RWPE1 (cell line): ENCODE results near the gene HMCES.
A peak's percentile ranks its signal among the peaks of the same experiment; 100 is the strongest.

Source experiments
- CTCF ChIA-PET: fragments of 350-600 bp; sonication (Branson Sonifier 250); formaldehyde crosslinking; extraction: SDS; loops from one replicate; lab custom pipeline; 2021; lab: Yijun Ruan, JAX
- POLR2A ChIA-PET: fragments of 400-600 bp; formaldehyde crosslinking; extraction: SDS; loops from one replicate; lab custom pipeline; 2020; ENCODE audit warnings: antibody characterized with exemption; ENCODE audit not compliant: low non-redundant PET; lab: Yijun Ruan, JAX
- DNase-seq: peaks from one replicate; pipeline ENCODE4 v3.0.0; 2012; ENCODE audit warnings: low spot score
- H3K27ac ChIP-seq: fragments of 450-650 bp; 2 replicates; pipeline ENCODE4 v1.5.1; 2017
- TF ChIP-seq, protein P1 (sequence below): fragments of 450-650 bp; conservative IDR thresholded peaks from 2 replicates; pipeline ENCODE4 v1.5.1; 2017; ENCODE audit warnings: low read depth, mild to moderate bottlenecking

HMCES gene

DNA sequence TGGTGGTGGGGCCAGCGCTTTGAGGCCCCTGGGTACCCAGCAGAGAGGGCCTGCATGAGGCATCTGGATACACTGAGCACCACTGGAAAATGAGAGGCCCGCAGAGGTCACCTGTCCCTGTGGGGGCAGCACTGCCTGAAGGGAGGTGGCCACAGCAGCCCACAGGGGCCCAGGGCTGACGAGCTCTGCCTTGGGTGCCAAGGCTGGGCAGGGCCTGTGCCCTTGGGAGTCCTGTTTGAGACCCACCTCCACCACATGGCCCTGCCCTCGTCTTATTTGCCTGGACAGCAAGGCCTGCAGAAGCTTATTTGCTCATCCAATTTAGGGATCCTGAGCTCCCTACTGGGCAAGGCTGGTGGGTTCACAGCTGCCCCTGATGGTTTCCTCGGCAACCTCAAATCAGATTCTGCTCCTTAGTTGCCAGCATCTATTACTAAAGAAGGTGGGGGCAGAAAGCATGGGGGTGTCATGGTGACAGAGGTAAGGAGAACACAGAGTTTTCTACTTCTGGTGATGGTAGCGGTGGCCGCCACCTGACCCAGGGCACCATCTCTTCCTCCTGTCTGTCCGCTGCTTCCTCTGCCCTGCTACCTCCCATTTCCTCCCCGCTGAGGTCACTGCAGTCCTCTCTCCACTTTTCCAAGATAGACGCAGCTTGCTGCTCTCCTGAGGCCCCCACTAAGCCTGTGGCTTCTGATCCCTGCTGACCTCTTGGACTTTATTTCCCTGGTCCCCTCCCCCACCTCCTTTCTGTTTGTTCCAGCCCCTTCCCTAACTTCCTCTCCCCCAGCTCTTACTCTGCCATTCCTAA lies 62.9 kb downstream of the HMCES start:
- TF ChIP-seq, protein P1, sequence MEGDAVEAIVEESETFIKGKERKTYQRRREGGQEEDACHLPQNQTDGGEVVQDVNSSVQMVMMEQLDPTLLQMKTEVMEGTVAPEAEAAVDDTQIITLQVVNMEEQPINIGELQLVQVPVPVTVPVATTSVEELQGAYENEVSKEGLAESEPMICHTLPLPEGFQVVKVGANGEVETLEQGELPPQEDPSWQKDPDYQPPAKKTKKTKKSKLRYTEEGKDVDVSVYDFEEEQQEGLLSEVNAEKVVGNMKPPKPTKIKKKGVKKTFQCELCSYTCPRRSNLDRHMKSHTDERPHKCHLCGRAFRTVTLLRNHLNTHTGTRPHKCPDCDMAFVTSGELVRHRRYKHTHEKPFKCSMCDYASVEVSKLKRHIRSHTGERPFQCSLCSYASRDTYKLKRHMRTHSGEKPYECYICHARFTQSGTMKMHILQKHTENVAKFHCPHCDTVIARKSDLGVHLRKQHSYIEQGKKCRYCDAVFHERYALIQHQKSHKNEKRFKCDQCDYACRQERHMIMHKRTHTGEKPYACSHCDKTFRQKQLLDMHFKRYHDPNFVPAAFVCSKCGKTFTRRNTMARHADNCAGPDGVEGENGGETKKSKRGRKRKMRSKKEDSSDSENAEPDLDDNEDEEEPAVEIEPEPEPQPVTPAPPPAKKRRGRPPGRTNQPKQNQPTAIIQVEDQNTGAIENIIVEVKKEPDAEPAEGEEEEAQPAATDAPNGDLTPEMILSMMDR, result no peak
- ChIA-PET CTCF (no interaction called here), POLR2A (no interaction called here)
- no peak overlapping the region for H3K27ac ChIP-seq
- DNase-seq, result no peak

GRCh38 chr3:129343643-129344360 lies 65.1 kb downstream of the HMCES start:
- DNase-seq, result no peak
- POLR2A ChIA-PET, result no interaction called here
- TF ChIP-seq, protein P1, result peak; percentile 40
- H3K27ac ChIP-seq, result no peak overlapping the region
- CTCF ChIA-PET, result interaction anchor here (0.6 kb wide), 1 partner anchor 31 kb away, joined by 7 read pairs; no protein-coding TSS in a partner anchor

DNA sequence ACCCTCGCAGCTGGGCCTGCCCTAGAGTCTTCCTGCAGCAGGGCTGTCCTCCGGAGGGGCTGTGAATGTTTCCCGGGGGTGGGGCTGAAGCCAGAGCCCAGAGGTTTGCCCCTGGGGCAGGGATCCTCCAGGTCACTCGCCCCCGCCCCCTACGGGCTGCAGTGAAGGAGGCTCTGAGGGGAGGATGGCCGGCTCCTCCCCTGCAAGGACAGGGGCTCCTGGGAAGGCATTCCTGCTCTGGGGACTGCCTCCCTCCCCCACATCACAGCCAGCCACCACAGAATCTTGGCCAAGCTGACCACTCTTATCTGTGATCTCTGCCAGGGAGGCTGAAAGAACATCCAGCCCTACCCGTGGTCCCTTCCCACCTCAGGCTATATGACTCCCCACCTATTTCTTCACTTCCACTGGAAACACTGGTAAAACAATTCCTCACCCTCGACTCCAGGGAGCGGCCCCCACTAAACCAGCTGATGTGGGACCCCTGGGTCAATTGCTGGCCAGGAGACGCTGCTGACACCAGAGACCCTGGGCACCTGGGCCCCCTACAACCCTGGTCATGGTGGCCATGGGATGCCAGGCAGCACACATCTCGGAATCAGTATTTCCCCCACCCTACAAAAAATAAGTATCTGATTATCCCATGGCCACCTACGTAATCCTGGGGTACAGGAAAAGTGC lies 66.0 kb downstream of the HMCES start:
- TF ChIP-seq, protein P1, result no peak
- ChIA-PET CTCF (interaction anchor here (0.6 kb wide), 1 partner anchor 341 kb away, joined by 3 read pairs; no protein-coding TSS in a partner anchor), POLR2A (no interaction called here)
- no peak overlapping the region for H3K27ac ChIP-seq
- no peak for DNase-seq

GRCh38 chr3:129345281-129345680 lies 66.6 kb downstream of the HMCES start:
- ChIA-PET POLR2A (interaction anchor here (0.6 kb wide), 1 partner anchor 308 kb away, joined by 5 read pairs; no protein-coding TSS in a partner anchor), CTCF (interaction anchor here (1.0 kb wide), 1 partner anchor 484 kb away, joined by 4 read pairs; no protein-coding TSS in a partner anchor)
- TF ChIP-seq, protein P1, result no peak
- DNase-seq, result no peak
- no peak overlapping the region for H3K27ac ChIP-seq

- TF ChIP-seq, protein P1, result no peak
- POLR2A ChIA-PET, result no interaction called here
Measured at GRCh38 chr3:129345971-129346370, 67.3 kb downstream of the HMCES start.

More at GRCh38 chr3:129345971-129346370, 67.3 kb downstream of the HMCES start:
- no peak for DNase-seq
- CTCF ChIA-PET, result interaction anchor here (1.0 kb wide), 1 partner anchor 484 kb away, joined by 4 read pairs; no protein-coding TSS in a partner anchor
- no peak overlapping the region for H3K27ac ChIP-seq
